CD1c-positive myeloid dendritic cell (primary cell): ENCODE data around the gene VWA1.
A peak's percentile ranks its signal among the peaks of the same experiment; 100 is the strongest.
"Not testable (repeated sequence)": the region's sequence is repeated elsewhere in the genome, so short reads cannot be mapped to it uniquely, and the experiment has no call there.

Experiments used
- DNase-seq: peaks from one replicate; pipeline ENCODE4 v3.0.0-alpha.2; 2016; ENCODE audit errors: extremely low spot score

The VWA1 gene

GRCh38 chr1:1435106-1435903 lies at the start of gene VWA1:
Gene VWA1, plus strand, starts transcription at chr1:1435690. Its CDS starts 59 bp downstream, at chr1:1435749.
- DNase-seq: peak; percentile 67

GRCh38 chr1:1385931-1386330 lies 49.6 kb upstream of the VWA1 start:
- no peak for DNase-seq

- DNase-seq: no peak
These were observed 48.1 kb upstream of the VWA1 start for GRCh38 chr1:1387098-1388077.

GRCh38 chr1:1388078-1388472 lies 47.4 kb upstream of the VWA1 start:
- no peak for DNase-seq

GRCh38 chr1:1390675-1391074 lies 44.8 kb upstream of the VWA1 start:
- no peak for DNase-seq

- DNase-seq: no peak
These were observed 44.3 kb upstream of the VWA1 start for GRCh38 chr1:1391225-1391624.

- no peak for DNase-seq
These were observed 42.5 kb upstream of the VWA1 start for GRCh38 chr1:1393014-1393413.

GRCh38 chr1:1393428-1393827 lies 42.1 kb upstream of the VWA1 start:
- DNase-seq: no peak

GRCh38 chr1:1394116-1394515 lies 41.4 kb upstream of the VWA1 start:
- DNase-seq: no peak

- DNase-seq: no peak
These were observed 40.3 kb upstream of the VWA1 start for GRCh38 chr1:1395166-1395565.

- peak; percentile 1 for DNase-seq
These were observed 37.5 kb upstream of the VWA1 start for GRCh38 chr1:1397839-1398523.

GRCh38 chr1:1398677-1399186 lies 36.8 kb upstream of the VWA1 start:
- peak; percentile 27 for DNase-seq

- DNase-seq: peak; percentile 100
These were observed 36.2 kb upstream of the VWA1 start, which contains the start of gene CCNL2 for GRCh38 chr1:1399187-1399871. Gene CCNL2, minus strand, starts transcription at chr1:1399335. Its CDS starts 29 bp downstream, at chr1:1399306.

GRCh38 chr1:1399872-1400575 lies 35.5 kb upstream of the VWA1 start:
- peak; percentile 1 for DNase-seq

- DNase-seq: peak; percentile 2
These were observed 34.7 kb upstream of the VWA1 start for GRCh38 chr1:1400576-1401456.

- DNase-seq: no peak
These were observed 34.0 kb upstream of the VWA1 start for GRCh38 chr1:1401457-1402010.

- peak; percentile 49 for DNase-seq
These were observed 33.2 kb upstream of the VWA1 start for GRCh38 chr1:1402072-1402900.

GRCh38 chr1:1402901-1403392 lies 32.5 kb upstream of the VWA1 start:
- DNase-seq: not testable (repeated sequence)
